ENCODE results near the gene PIK3R6. TPM values are rescaled to one million over a fixed set of nuclear protein-coding genes. Genes with fewer than 3 reads are reported as not detected.
A peak's percentile ranks its signal among the peaks of the same experiment; 100 is the strongest.
"Not testable (repeated sequence)": the region's sequence is repeated elsewhere in the genome, so short reads cannot be mapped to it uniquely, and the experiment has no call there.

The PIK3R6 gene
- total RNA-seq, 1 donor from 2014 or later, result not detected

DNA sequence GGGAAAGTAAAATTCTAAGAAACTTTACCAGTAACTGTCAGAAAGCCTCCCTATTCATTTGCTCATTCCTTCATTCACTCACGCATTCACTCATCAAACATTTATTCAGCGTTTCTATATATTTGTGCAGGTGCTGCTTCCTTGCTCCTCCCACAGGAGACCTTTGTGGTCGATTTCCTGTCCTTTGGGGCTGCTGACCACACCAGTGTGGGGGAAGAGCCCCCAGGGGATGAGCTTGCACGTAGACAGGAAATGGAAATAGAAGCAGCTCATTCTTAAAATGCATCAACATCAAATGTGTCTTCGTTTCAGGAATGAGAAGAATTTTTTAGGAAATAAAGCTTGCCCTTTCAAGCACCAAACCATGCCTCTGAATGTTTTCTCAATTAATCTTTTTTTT, 9.6 kb downstream of the PIK3R6 start:
- TF ChIP-seq, protein P1, sequence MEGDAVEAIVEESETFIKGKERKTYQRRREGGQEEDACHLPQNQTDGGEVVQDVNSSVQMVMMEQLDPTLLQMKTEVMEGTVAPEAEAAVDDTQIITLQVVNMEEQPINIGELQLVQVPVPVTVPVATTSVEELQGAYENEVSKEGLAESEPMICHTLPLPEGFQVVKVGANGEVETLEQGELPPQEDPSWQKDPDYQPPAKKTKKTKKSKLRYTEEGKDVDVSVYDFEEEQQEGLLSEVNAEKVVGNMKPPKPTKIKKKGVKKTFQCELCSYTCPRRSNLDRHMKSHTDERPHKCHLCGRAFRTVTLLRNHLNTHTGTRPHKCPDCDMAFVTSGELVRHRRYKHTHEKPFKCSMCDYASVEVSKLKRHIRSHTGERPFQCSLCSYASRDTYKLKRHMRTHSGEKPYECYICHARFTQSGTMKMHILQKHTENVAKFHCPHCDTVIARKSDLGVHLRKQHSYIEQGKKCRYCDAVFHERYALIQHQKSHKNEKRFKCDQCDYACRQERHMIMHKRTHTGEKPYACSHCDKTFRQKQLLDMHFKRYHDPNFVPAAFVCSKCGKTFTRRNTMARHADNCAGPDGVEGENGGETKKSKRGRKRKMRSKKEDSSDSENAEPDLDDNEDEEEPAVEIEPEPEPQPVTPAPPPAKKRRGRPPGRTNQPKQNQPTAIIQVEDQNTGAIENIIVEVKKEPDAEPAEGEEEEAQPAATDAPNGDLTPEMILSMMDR (IDR thresholded peaks at IDR 0.05; ENCODE audit: insufficient read depth, low read length, poor library complexity, severe bottlenecking), result no peak
- no peaks in the 10 kb centered on the region for H3K27me3 ChIP-seq (ENCODE audit: control insufficient read depth, insufficient read depth, low read length)
- DNase-seq (ENCODE audit: low read depth), result peak; percentile 45

DNA sequence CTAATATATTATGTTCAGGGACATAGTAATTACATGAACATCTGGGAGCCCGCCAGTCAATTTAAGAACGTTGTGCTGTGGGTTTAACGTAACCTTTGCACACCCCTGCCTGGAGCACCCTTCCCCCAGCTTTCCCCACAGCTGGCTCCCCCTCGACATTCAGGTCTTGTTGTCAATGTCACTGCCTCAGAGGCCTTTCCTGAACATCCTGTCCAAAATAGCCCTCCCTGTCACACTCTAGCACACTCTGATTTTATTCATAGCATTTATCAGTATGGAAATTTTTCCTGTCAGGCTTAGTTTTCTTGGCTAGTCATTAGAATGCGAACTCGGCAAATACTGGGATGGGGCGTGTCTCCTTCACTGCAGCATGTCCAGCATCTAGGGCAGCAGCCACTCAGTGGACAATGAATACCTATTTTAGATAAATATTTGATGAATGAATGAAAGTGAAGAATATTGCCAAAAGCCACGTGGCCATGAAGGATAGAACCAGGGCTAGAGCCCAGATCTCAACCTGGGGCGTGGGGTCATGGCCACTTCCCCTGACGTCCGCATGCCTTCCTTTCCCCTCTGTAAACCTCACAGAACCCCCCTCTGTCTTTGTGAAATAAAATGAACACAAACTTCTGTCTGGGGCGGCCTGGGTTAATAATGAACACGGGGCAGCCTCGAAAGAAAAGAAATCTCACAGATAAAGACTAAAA, 10.5 kb downstream of the PIK3R6 start:
- Histone ChIP-seq H3K27me3 (ENCODE audit: control insufficient read depth, insufficient read depth, low read length) (no peaks in the 10 kb centered on the region), H3K36me3 (ENCODE audit: control insufficient read depth, insufficient read depth, low read length) (no peaks in the 10 kb centered on the region), H3K4me3 (ENCODE audit: low read depth, low read length) (no peak overlapping the region)
- no peak for DNase-seq (ENCODE audit: low read depth)
- TF ChIP-seq, protein P1 (IDR thresholded peaks at IDR 0.05; ENCODE audit: insufficient read depth, low read length, poor library complexity, severe bottlenecking), result no peak

More for the DNA sequence above, 9.6 kb downstream of the PIK3R6 start:
- no peak overlapping the region for H3K4me3 ChIP-seq (ENCODE audit: low read depth, low read length)
- H3K36me3 ChIP-seq (ENCODE audit: control insufficient read depth, insufficient read depth, low read length), result no peaks in the 10 kb centered on the region

DNA sequence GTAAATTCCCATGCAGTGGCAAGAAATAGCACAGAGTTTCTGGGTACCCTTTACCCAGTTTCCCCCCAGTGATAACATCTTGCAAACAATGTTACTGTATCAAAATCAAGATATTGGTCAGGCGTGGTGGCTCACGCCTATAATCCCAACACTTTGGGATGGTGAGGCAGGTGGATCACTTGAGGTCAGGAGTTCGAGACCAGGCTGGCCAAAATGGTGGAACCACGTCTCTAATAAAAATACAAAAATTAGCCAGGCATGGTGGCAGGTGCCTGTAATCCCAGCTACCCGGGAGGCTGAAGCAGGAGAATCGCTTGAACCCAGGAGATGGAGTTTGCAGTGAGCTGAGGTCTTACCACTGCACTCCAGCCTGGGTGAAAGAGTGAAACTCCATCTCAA, 11.3 kb downstream of the PIK3R6 start:
- H3K4me3 ChIP-seq (ENCODE audit: low read depth, low read length); DNase-seq (ENCODE audit: low read depth); H3K36me3 ChIP-seq (ENCODE audit: control insufficient read depth, insufficient read depth, low read length); H3K27me3 ChIP-seq (ENCODE audit: control insufficient read depth, insufficient read depth, low read length): not testable (repeated sequence)

DNA sequence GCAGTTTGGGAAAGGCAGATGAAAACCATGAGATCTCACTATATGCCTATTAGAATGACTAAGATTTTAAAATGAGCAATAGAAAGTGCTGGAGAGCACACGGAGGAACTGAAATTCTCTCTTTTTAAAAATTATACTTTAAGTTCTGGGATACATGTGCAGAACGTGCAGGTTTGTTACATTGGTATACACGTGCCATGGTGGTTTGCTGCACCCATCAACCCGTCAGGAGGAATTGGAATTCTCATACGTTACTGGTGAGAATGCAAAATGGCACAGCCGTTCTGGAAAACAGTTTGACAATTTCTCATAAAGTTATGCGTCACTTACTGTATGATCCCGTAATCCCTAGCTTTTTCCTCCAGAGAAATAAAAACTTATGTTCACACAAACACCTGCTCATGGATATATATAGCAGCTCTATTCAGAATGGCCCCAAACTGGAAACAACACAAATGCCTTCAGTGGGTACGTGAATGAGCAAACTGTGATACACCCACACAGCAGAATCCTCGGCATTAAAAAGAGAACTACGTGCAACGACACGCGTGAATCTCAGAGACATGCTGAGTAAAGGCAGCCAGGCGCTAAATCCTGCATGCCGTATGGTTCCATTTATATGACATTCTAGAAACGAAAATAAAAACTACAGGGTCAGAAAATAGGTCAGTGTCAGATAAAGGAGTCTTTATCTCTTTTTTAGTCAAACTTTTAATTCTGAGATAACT, 11.8 kb downstream of the PIK3R6 start:
- Histone ChIP-seq H3K36me3 (ENCODE audit: control insufficient read depth, insufficient read depth, low read length) (no peaks in the 10 kb centered on the region), H3K27me3 (ENCODE audit: control insufficient read depth, insufficient read depth, low read length) (no peaks in the 10 kb centered on the region), H3K4me3 (ENCODE audit: low read depth, low read length) (no peak overlapping the region)
- no peak for DNase-seq (ENCODE audit: low read depth)
- TF ChIP-seq, protein P1 (IDR thresholded peaks at IDR 0.05; ENCODE audit: insufficient read depth, low read length, poor library complexity, severe bottlenecking), result no peak

DNA sequence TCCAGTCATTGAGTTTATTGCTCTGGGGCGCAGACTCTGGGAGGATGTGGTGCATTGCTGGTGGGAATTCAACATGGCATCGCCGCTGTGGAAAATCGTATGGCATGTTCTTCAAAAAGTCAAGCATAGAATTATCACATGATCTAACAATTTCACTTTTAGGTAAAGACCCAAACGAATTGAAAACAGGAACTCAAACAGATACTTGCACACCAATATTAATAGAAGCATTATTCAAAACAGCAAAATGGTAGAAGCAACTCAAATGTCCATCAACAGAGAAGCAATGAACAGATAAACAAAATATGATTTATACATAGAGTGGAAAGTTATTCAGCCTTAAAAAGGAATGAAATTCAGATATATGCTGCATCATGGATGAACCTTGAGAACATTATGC, 15.9 kb downstream of the PIK3R6 start:
- no peaks in the 10 kb centered on the region for H3K27me3 ChIP-seq (ENCODE audit: control insufficient read depth, insufficient read depth, low read length)
- no peak for DNase-seq (ENCODE audit: low read depth)
- TF ChIP-seq, protein P1 (IDR thresholded peaks at IDR 0.05; ENCODE audit: insufficient read depth, low read length, poor library complexity, severe bottlenecking), result no peak
- H3K4me3 ChIP-seq (ENCODE audit: low read depth, low read length), result no peak overlapping the region
- no peaks in the 10 kb centered on the region for H3K36me3 ChIP-seq (ENCODE audit: control insufficient read depth, insufficient read depth, low read length)

DNA sequence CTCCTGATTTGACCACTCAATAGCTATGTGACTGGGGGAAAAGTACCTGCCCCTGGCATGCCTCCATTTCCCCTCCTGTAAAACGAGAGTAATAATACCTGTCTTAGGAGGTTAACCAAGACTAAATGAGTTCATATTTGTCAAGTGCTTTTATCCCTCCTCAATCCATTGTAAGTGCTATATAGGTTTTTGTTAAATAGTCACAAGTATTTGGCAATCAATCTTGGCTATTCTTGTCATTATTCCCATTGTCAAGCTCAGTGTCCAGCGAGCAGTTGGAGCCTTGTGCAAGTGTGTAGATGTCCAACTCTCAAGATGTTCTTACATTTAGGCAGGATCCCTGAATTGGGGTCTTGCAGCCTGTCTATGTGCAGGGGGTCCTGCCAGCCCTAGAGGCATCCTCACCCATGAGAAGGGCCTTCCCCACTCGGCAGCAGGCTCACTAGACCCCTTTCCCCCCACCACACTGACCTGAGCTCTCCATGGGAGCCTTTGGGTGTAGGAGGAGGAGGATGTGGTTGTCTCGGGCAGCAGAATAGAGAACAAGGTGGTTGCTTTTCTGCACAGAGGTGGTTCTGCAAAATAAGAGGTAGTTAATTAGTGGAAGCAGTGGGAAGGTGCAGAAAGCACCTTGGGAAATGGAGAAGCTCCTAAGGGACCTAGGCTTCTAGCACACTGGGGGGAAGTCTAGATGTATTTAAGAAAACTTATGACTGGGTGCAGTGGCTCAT, 18.0 kb downstream of the PIK3R6 start:
- TF ChIP-seq, protein P1 (IDR thresholded peaks at IDR 0.05; ENCODE audit: insufficient read depth, low read length, poor library complexity, severe bottlenecking), result no peak
- H3K27me3 ChIP-seq (ENCODE audit: control insufficient read depth, insufficient read depth, low read length), result no peaks in the 10 kb centered on the region
- no peak for DNase-seq (ENCODE audit: low read depth)
- H3K36me3 ChIP-seq (ENCODE audit: control insufficient read depth, insufficient read depth, low read length), result no peaks in the 10 kb centered on the region
- no peak overlapping the region for H3K4me3 ChIP-seq (ENCODE audit: low read depth, low read length)
